H1 (cell line): ENCODE measurements around the gene LPIN2. TPM values are rescaled to one million over a fixed set of nuclear protein-coding genes. Genes with fewer than 3 reads are reported as not detected.

Source experiments
- CHD7 ChIP-seq: fragments of 300-600 bp; sonication (generic); IDR thresholded peaks from 2 replicates; pipeline ENCODE4 v1.7.1; 2012; ENCODE audit warnings: low read length, moderate library complexity, mild to moderate bottlenecking, inconsistent platforms; ENCODE audit not compliant: insufficient replicate concordance
- RAD21 ChIP-seq, 2 experiments: IDR thresholded peaks in 1 of 2; conservative IDR thresholded peaks in 1 of 2; 2 replicates each; pipeline ENCODE4 v1.6.1; 2011; ENCODE audit warnings: low read depth in 2 of 2, low read length in 2 of 2, improper control_type of control experiment in 1 of 2, inconsistent platforms in 1 of 2, mild to moderate bottlenecking in 1 of 2, moderate library complexity in 1 of 2
- polyA plus RNA-seq, 7 experiments: library from polyadenylated mRNA; depleted of rRNA in 3 of 7; stranded (reverse) in 5 of 7; unstranded in 2 of 7; fragments of >200 nt in 5 of 7; fragments of 200-250 nt in 2 of 7; gene quantifications; 1 replicate in 5 of 7; 2 replicates in 1 of 7; 4 replicates in 1 of 7; pipeline versions ENCODE4 v1.2.1 to v1.2.3, GENCODE V29; 2011 to 2013; ENCODE audit warnings: missing spikeins in 2 of 7, mixed read lengths in 2 of 7
- total RNA-seq: library from RNA; stranded (reverse); fragmentation: NEBNext Ultra II Directional; extraction: Animal tissue kit (Norgen Biotek cat#: 25700); gene quantifications from 2 replicates; pipeline ENCODE4 v1.2.1, GENCODE V29; 2021

The LPIN2 gene
- total and polyA plus RNA-seq, 2 of the 8 experiments (the other 6 are each of a cell fraction or from before 2014, with no cell fraction given): 7.4 to 14.2 TPM

GRCh38 chr18:2992995-2993877 lies 19.7 kb downstream of the LPIN2 start (continued):
- no peak for TF ChIP-seq CHD7
- TF ChIP-seq RAD21 (IDR thresholded peaks at IDR 0.05 in 1 of 2, conservative IDR thresholded peaks at IDR 0.05 in 1 of 2; ENCODE audit: low read depth in 2 of 2, low read length in 2 of 2): no peak
